ENCODE results near the gene HINT2.

DNA sequence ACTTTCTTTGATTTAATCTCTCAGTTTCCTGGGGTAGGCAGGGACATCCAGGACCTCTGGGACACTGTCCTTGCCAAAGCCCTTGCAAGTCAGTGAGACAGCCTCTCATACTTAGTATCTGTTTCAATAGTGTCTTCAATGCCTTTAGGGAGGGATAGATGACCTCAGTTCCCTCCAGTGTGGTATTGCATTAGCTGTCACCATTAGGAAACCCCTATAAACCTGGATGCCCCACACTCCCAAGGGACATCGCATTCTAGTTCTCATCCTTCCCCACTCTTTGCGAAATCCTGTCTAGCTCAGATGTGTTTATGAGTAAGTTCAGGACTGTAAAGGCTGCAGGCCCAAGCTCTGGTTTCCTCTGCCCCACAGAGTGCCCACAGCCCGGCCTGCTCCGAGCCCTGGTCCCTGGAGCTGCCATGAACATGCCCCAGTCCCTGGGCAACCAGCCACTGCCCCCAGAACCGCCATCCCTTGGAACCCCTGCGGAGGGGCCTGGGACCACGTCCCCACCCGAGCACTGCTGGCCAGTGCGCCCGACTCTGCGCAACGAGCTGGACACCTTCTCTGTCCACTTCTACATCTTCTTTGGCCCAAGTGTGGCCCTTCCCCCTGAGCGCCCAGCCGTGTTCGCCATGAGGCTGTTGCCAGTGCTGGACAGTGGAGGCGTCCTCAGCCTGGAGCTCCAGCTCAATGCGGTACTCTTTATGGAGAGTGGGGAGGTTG lies 27.3 kb upstream of the HINT2 start:
- TF ChIP-seq CTCF (IDR thresholded peaks at IDR 0.05): no peak
- no peak for TF ChIP-seq POLR2A (IDR thresholded peaks at IDR 0.05)
- TF ChIP-seq EP300 (IDR thresholded peaks at IDR 0.05): no peak
- no peak for TF ChIP-seq POLR2AphosphoS5 (IDR thresholded peaks at IDR 0.05)

Measured in stomach (tissue), 4 donors.